Cardiac septum (tissue), 1 donor: ENCODE data around the gene AGAP1. TPM values are rescaled to one million over a fixed set of nuclear protein-coding genes. Genes with fewer than 3 reads are reported as not detected.

Experiments used
- DNase-seq: peaks from one replicate; pipeline ENCODE4 v3.0.0-alpha.2; 2020; ENCODE audit warnings: low spot score
- intact Hi-C: fragments of 100-400 bp; cut with DNase I; formaldehyde crosslinking; loops from one replicate; pipeline ENCODE4 v1.14.0; 2022
- total RNA-seq: library from RNA; stranded (reverse); fragmentation: NEBNext Ultra II Directional; extraction: Animal tissue kit (Norgen Biotek cat#: 25700); gene quantifications from one replicate; pipeline ENCODE4 v1.2.1, GENCODE V29; 2021
- donor health status: DM: no; HTN: no; CAD: no.

AGAP1 gene
- total RNA-seq, 1 donor from 2014 or later = 18.7 TPM

- intact Hi-C loops = no loop called here
- peak; percentile 56 for DNase-seq
Observed at GRCh38 chr2:235543128-235543750, 49.4 kb downstream of the AGAP1 start.

DNA sequence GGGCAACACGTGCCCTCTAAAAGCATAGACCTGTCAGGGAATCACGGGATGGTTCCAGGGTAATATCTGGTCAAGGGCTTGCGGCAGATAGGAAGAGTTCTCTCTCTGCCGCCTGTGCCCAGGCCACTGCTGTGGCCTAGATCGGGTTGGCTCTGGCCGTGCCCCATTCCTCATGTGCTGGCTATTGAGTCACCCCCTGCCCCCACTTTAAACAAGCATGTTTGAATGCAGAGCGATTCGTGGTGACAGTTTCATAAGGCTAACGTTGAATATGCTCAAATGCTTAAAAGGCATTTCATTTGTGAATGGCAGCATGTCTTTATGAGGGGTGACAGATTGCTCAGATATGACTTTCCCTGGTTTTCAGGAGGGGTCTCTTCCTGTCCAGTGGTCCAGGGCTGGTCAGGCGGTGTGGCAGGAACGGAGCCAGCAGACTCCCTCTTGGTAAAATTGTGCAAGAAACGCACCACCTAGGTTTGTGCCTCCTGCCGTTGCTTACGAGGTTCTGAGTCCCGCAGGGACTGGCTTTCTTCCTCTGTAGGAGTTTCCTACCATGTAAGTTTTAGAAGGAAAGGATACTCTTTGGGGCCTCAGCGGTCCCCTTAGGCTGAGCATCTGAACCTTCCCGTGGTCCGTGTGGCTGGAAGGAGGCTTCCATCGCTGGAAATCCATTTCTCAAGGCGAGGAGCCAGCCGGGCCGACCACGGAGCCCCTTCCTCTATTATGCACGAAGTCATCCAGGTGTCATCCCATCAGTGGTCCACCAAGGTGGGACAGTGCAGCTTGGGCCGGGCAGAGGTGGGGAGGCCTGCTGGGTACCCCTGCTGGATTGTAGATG, 50.2 kb downstream of the AGAP1 start:
- intact Hi-C loops = no loop called here
- no peak for DNase-seq

DNA sequence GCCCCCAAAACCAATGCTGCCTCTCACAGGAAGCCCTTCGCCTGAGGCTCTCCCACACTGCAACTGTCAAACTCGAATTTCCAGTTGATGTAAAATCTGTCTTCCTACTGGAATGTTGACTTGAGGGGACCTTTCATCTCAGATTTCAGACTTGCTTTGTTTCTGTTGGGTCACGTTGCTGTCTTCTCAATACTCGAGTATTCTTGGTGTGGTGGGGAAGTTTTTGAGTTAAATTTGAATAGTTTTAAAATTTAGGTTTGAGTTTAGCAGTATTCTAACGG, 50.8 kb downstream of the AGAP1 start:
- intact Hi-C loops = no loop called here
- DNase-seq = no peak

DNA sequence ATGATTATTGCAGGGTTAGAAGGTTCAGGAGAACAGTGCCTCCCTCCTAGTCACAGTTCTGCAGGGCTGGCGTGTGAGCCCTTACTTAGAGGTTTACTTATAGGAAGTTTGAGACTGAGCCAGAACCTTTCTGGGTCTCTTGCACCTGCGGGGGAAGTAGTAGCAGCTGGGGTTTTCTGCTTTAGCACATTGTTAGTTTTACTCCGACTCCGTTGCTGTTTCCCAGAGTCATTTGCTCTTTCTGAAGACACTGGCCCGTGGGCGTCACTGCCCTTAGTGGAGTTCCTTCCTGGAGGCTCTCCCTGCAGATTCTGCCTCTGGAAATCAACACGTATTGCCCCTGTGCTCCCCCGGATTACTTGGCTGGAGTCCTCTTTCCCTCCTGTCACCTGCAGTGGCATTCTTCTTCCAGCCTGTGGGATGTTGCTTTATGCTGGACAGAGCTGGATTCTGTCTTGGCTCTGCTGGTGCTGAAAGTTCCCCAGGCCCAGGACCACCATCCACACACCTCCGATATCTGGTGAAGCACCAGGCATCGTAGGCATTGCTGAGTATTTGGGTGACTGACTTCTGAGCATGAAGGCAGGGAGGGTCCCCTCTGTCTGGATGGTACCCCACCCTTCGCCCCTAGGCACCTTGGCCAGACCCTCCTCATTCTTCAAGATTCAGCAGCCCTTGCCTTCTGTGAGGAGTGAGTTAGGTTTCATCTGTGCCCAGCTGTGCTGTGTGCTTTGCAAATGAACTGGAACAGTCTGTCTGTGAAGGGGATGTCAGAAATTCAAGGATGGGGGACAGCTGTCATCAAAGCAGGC, 51.7 kb downstream of the AGAP1 start:
- intact Hi-C loops = no loop called here
- DNase-seq = no peak

- intact Hi-C loops = no loop called here
- DNase-seq = no peak
Observed at GRCh38 chr2:235546151-235546435, 52.2 kb downstream of the AGAP1 start.

GRCh38 chr2:235546436-235546835, 52.6 kb downstream of the AGAP1 start:
- intact Hi-C loops = no loop called here
- DNase-seq = no peak

- intact Hi-C loops = no loop called here
- no peak for DNase-seq
Observed at GRCh38 chr2:235549735-235550377, 56.0 kb downstream of the AGAP1 start.

GRCh38 chr2:235550378-235550760, 56.5 kb downstream of the AGAP1 start:
- no peak for DNase-seq
- intact Hi-C loops = no loop called here

DNA sequence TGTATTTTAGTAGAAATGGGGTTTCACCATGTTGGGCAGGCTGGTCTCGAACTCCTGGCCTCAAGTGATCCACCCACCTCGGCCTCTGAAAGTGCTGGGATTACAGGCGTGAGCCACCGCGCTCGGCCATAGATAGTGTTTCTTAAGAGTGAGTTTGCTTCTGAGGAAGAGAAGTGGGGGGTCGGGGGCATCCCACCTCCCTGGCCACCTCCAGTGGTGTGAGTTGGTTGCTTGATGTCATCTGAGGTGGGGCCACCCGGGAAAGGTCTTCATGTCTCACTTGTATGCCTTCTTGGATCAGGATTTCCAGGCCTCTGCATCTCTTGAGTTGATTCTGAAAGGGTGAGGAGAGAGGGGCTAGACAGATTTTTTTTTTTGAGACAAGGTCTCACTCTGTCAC, 57.1 kb downstream of the AGAP1 start:
- no peak for DNase-seq
- intact Hi-C loops = no loop called here

GRCh38 chr2:235551965-235552364, 58.1 kb downstream of the AGAP1 start:
- DNase-seq = no peak
- intact Hi-C loops = no loop called here

GRCh38 chr2:235552671-235553070, 58.8 kb downstream of the AGAP1 start:
- DNase-seq = no peak
- intact Hi-C loops = no loop called here

DNA sequence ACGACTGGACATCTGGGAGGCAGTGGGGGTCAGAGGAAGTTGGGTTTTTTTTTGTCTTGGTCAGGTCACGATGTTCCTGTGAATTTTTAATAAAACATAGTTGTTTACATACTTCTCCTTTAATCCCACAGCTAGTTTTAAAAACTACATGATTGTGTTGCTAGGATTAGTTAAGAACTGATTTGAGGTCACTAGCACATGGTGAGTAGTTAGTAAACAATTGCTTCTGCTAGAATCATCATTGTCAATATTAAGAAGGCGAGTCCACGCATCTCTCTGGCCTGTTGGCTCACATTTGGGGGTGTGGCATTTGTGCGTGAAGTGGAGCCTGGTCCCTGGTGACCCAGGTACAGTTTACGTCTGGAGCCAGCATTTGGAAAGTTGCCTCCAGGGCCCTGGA, 59.4 kb downstream of the AGAP1 start:
- no peak for DNase-seq
- intact Hi-C loops = no loop called here

DNA sequence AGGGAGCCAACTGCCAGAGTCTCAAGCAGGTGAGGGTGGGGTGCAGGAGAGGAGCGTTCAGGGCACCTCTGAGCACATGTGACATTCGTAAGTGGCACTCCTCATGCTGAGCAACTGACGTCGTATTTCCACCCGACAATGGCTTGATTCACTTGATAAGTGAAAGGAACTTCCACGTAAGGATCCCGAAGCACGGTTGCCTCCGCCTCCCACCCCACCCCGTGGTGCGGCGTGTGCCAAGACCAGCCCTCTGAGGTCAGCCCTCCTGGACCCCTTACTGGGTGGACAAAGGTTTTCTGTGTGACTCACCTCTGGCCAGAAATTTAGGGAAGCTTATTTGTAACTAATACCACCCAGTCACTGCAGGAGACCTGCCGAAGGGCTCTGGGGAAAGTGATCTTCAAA, 59.9 kb downstream of the AGAP1 start:
- intact Hi-C loops = no loop called here
- DNase-seq = no peak

DNA sequence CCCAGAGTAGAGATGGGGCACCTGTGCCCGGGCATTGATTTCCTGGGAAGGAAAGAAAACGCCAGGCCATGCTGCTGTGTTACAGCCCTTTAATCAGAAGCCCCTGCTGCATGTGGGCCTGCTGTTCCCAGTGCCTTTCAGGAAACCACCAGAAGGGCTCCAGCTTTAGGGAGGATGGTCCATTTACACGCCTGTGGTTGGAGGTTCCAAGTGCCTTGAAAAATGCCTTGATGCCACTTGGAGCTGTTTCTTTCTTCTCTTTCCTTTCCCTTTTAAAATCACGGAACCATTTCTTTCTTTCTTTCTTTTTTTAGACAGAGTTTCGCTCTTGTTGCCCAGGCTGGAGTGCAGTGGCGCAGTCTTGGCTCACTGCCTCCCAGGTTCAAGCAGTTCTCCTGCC, 60.5 kb downstream of the AGAP1 start:
- no peak for DNase-seq
- intact Hi-C loops = no loop called here

GRCh38 chr2:235554936-235555335, 61.1 kb downstream of the AGAP1 start:
- no peak for DNase-seq
- intact Hi-C loops = no loop called here

GRCh38 chr2:235555371-235555770, 61.5 kb downstream of the AGAP1 start:
- intact Hi-C loops = no loop called here
- DNase-seq = no peak

GRCh38 chr2:235556086-235556485, 62.2 kb downstream of the AGAP1 start:
- DNase-seq = no peak
- intact Hi-C loops = no loop called here

DNA sequence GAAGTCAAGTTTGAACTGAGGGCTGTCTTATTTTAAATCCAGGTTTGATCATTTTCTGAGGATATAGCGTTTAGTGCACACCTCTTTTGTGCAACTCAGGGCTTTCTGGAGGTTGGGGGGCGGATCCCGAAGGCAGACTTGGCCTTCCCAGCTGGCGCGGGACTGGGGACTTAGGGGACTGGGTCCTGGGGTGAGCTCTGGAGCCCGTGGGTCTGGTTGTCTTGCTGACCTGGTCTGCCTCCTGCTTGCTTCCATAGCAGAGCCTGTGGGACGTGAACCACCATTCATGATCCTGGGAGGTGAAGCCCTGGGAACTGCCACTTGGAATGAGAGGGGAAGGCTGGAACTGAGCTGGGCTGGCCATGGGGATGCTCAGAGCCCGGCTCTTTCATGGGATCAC, 63.1 kb downstream of the AGAP1 start:
- DNase-seq = no peak
- intact Hi-C loops = no loop called here

DNA sequence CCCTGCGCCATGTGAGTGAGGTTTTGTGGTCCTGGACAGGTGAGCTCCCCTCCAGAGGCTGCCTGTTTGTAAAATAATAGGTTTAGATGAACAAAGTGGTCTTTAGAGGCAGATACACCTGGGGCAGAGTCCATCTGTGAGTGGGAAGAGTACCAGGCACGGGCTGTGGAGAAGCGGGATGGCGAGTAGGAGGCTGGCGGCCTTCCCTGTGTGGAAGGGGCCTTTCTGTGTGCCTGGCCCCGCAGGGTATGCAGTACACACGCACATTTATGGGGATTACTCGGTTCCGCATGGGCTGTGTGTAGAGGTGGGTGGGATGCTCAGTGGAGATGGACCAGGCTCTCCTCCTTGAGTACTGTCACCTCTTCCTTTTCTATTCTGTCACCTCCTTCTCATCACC, 64.1 kb downstream of the AGAP1 start:
- intact Hi-C loops = no loop called here
- DNase-seq = no peak

DNA sequence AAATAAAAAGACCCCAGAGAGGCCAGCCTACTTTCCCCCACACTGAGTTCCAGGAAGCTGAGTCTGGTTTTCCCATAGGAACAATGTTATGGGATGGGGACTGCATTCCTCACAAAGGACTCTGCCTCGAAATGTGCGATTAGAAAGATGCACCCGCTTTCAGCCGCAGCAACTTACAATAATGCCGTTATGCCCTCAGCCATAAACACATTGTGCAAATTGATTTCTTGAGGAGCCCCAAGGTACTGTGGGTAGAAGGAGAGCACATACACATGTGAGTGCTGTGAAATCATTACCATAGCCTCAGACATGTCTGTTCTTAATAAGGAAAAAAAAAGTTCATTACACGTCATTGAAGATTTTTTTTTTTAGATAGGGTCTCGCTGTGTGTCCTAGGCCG, 64.7 kb downstream of the AGAP1 start:
- intact Hi-C loops = no loop called here
- no peak for DNase-seq

DNA sequence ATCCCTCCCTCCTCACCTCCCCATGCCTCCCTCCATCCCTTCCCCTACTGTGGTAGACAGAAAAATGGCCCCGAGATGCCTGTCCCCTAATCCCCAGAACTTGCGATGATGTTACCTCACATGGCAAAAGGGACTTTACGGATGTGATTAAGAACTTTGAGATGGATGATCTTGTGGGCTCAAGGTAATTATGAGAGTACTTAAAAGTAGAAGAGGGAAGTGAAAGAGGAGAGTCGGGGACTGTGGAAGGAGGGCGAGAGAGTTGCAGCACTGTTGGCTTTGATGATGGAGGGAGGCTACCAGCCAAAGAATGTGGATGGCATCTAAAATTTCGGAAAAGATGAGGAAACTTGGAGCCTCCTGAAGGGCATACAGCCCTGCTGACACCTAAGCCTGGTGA, 66.5 kb downstream of the AGAP1 start:
- intact Hi-C loops = no loop called here
- DNase-seq = no peak
